ENCODE results near the gene HADHB.
"Not testable (repeated sequence)": the region's sequence is repeated elsewhere in the genome, so short reads cannot be mapped to it uniquely, and the experiment has no call there.

The HADHB gene

GRCh38 chr2:26331321-26331720 is 86.6 kb downstream of the HADHB start:
- not testable (repeated sequence) for DNase-seq

- no peak for DNase-seq
Observed at GRCh38 chr2:26333293-26333692, 88.6 kb downstream of the HADHB start.

GRCh38 chr2:26335231-26335630 is 90.5 kb downstream of the HADHB start:
- no peak for DNase-seq

- no peak for DNase-seq
Observed at GRCh38 chr2:26336719-26337118, 92.0 kb downstream of the HADHB start.

GRCh38 chr2:26337298-26337697 is 92.6 kb downstream of the HADHB start:
- no peak for DNase-seq

All from activated CD4-positive, alpha-beta T cell treated with anti-CD3 and anti-CD28 coated beads for 1 hour (primary cell).